Stomach (tissue), 9 donors: ENCODE data around the gene ABCA1. TPM values are rescaled to one million over a fixed set of nuclear protein-coding genes. Genes with fewer than 3 reads are reported as not detected.
"Not testable (repeated sequence)": the region's sequence is repeated elsewhere in the genome, so short reads cannot be mapped to it uniquely, and the experiment has no call there.

ENCODE experiments used
- DNase-seq, 2 donors: peaks; one replicate each; pipeline versions ENCODE4 v3.0.0 to v3.0.0-alpha.2; 2013 to 2019
- H3K27ac ChIP-seq, 5 donors: fragments of 200-600 bp in 4 of 5; sonication (generic) in 4 of 5; one replicate each; pipeline ENCODE4 v1.5.1; 2013 to 2019; ENCODE audit warnings: mild to moderate bottlenecking in 1 of 5, moderate library complexity in 1 of 5
- H3K27me3 ChIP-seq, 3 donors: fragments of 200-600 bp; sonication (generic); one replicate each; pipeline ENCODE4 v1.5.1; 2017 to 2019; ENCODE audit warnings: mixed run types in 1 of 3
- H3K36me3 ChIP-seq, 4 donors: fragments of 200-600 bp; sonication (generic); 1 replicate in 3 of 4; 2 replicates in 1 of 4; pipeline ENCODE4 v1.5.1; 2016 to 2019
- H3K4me1 ChIP-seq, 4 donors: fragments of 200-600 bp; sonication (generic); one replicate each; pipeline ENCODE4 v1.5.1; 2016 to 2019
- H3K4me3 ChIP-seq, 4 donors: fragments of 200-600 bp; sonication (generic) in 3 of 4; one replicate each; pipeline ENCODE4 v1.5.1; 2016 to 2019; ENCODE audit warnings: mild to moderate bottlenecking in 1 of 4
- H3K9me3 ChIP-seq, 4 donors: fragments of 200-600 bp; sonication (generic); one replicate each; pipeline ENCODE4 v1.5.1; 2016 to 2019
- CTCF ChIP-seq, 7 experiments: fragments of 450-650 bp in 4 of 7; fragments of 200-600 bp in 3 of 7; sonication (generic) in 3 of 7; IDR thresholded peaks; one replicate each; pipeline ENCODE4 v1.5.1; 2016 to 2019; ENCODE audit warnings: antibody characterized with exemption in 7 of 7, control low read depth in 2 of 7, mild to moderate bottlenecking in 1 of 7
- EP300 ChIP-seq: sonication (generic); formaldehyde crosslinking; IDR thresholded peaks from one replicate; pipeline ENCODE4 v1.6.1; 2017; ENCODE audit warnings: antibody characterized with exemption
- POLR2A ChIP-seq, 4 donors: fragments of 450-650 bp; IDR thresholded peaks; one replicate each; pipeline ENCODE4 v1.6.1; 2016; ENCODE audit warnings: antibody characterized with exemption in 4 of 4, control low read depth in 2 of 4, mild to moderate bottlenecking in 1 of 4, moderate library complexity in 1 of 4
- POLR2AphosphoS5 ChIP-seq, 3 donors: sonication (generic); formaldehyde crosslinking; IDR thresholded peaks; one replicate each; pipeline ENCODE4 v1.6.1; 2016; ENCODE audit warnings: antibody characterized with exemption in 3 of 3
- WGBS, 5 donors: extraction: QIAGEN DNeasy Blood & Tissue Kit in 3 of 5; methylation state at CpG; one replicate each; pipeline versions ENCODE4 v1.1.5 to v1.1.7; 2013 to 2018; 5-methylcytosine and 5-hydroxymethylcytosine counted together
- intact Hi-C: fragments of 100-400 bp; cut with DNase I; formaldehyde crosslinking; loops from one replicate; pipeline ENCODE4 v1.15.1; 2023; ENCODE audit warnings: low total_unique reads
- polyA plus RNA-seq, 3 donors: library from polyadenylated mRNA; stranded (reverse); fragments of 200-250 nt; gene quantifications; one replicate each; pipeline ENCODE4 v1.2.3, GENCODE V29; 2013
- total RNA-seq, 5 donors: library from RNA; depleted of rRNA; stranded (reverse); fragments of >200 nt; gene quantifications; one replicate each; pipeline versions ENCODE4 v1.1.0 to v1.2.3, GENCODE V29; 2014 to 2016
- donor health status: healthy with polysubstance abuse.
- donor health status: Bipolar disorder and iron deficiency.
- donor health status: healthy.

Gene ABCA1
- total and polyA plus RNA-seq, 8 donors, result 1.9 to 75.3 (median 18.4) TPM

- Histone ChIP-seq H3K36me3 (peaks cover 0 to 7% (median 0%) of the 10 kb centered on the region in 4 donors), H3K27ac (no peak overlapping the region), H3K9me3 (no peaks in the 10 kb centered on the region), H3K27me3 (no peaks in the 10 kb centered on the region), H3K4me1 (peaks cover 1 to 20% (median 13%) of the 10 kb centered on the region in 4 donors), H3K4me3 (no peak overlapping the region)
- WGBS, 5 donors, result 81 to 84% (median 81%) methylated on average over 2 of the region's 2 CpGs
- DNase-seq, result no peak
- intact Hi-C loops, result no loop called here
- no peak for TF ChIP-seq CTCF (IDR thresholded peaks at IDR 0.05)
- no peak for TF ChIP-seq POLR2A (IDR thresholded peaks at IDR 0.05)
- TF ChIP-seq EP300, result no peak
- TF ChIP-seq POLR2AphosphoS5 (IDR thresholded peaks at IDR 0.05), result no peak
These were observed 158.3 kb downstream of the ABCA1 start for GRCh38 chr9:104769655-104770054.

- intact Hi-C loops, H3K27me3 ChIP-seq, DNase-seq, H3K4me3 ChIP-seq, H3K9me3 ChIP-seq, H3K27ac ChIP-seq, H3K36me3 ChIP-seq: not testable (repeated sequence)
- H3K4me1 ChIP-seq, result peaks cover 5 to 20% (median 15%) of the 10 kb centered on the region in 4 donors
- WGBS, 5 donors, result 95 to 97% (median 97%) methylated on average over 12 of the region's 12 CpGs
These were observed 158.9 kb downstream of the ABCA1 start for GRCh38 chr9:104769029-104769428.

GRCh38 chr9:104767507-104767906 is 160.4 kb downstream of the ABCA1 start:
- no peak for DNase-seq
- WGBS, 5 donors, result 89 to 97% (median 94%) methylated on average over 3 of the region's 3 CpGs
- H3K27ac ChIP-seq, result no peak overlapping the region
- TF ChIP-seq EP300 (no peak), POLR2A (IDR thresholded peaks at IDR 0.05) (no peak), CTCF (IDR thresholded peaks at IDR 0.05) (no peak), POLR2AphosphoS5 (IDR thresholded peaks at IDR 0.05) (no peak)
- H3K36me3 ChIP-seq, result peaks cover 0 to 7% (median 0%) of the 10 kb centered on the region in 4 donors
- H3K4me3 ChIP-seq, result no peak overlapping the region
- peaks cover 10 to 24% (median 18%) of the 10 kb centered on the region in 4 donors for H3K4me1 ChIP-seq
- H3K9me3 ChIP-seq, result no peaks in the 10 kb centered on the region
- intact Hi-C loops, result no loop called here
- H3K27me3 ChIP-seq, result no peaks in the 10 kb centered on the region

GRCh38 chr9:104766025-104766424 is 161.9 kb downstream of the ABCA1 start:
- H3K4me1 ChIP-seq, result peaks cover 10 to 24% (median 18%) of the 10 kb centered on the region in 4 donors
- 83 to 87% (median 85%) methylated on average over 7 of the region's 7 CpGs for WGBS, 5 donors
- DNase-seq, result no peak
- peaks cover 0 to 1% (median 0%) of the 10 kb centered on the region in 4 donors for H3K36me3 ChIP-seq
- H3K9me3 ChIP-seq, result no peaks in the 10 kb centered on the region
- no peaks in the 10 kb centered on the region for H3K27me3 ChIP-seq
- intact Hi-C loops, result no loop called here
- no peak overlapping the region for H3K4me3 ChIP-seq
- no peak overlapping the region for H3K27ac ChIP-seq
- TF ChIP-seq POLR2AphosphoS5 (IDR thresholded peaks at IDR 0.05), result no peak
- TF ChIP-seq CTCF (IDR thresholded peaks at IDR 0.05), result no peak
- no peak for TF ChIP-seq EP300
- no peak for TF ChIP-seq POLR2A (IDR thresholded peaks at IDR 0.05)

- 32 to 59% (median 46%) methylated on average over 5 of the region's 5 CpGs for WGBS, 5 donors
- no peaks in the 10 kb centered on the region for H3K27me3 ChIP-seq
- peak overlapping the region in 1 of 4 donors; percentile 64 for H3K4me3 ChIP-seq
- no peaks in the 10 kb centered on the region for H3K9me3 ChIP-seq
- H3K27ac ChIP-seq, result no peak overlapping the region
- DNase-seq, result no peak
- H3K4me1 ChIP-seq, result peaks cover 10 to 24% (median 18%) of the 10 kb centered on the region in 4 donors
- intact Hi-C loops, result no loop called here
- no peak for TF ChIP-seq EP300
- no peak for TF ChIP-seq POLR2A (IDR thresholded peaks at IDR 0.05)
- TF ChIP-seq CTCF (IDR thresholded peaks at IDR 0.05), result no peak
- TF ChIP-seq POLR2AphosphoS5 (IDR thresholded peaks at IDR 0.05), result no peak
- peaks cover 0 to 6% (median 3%) of the 10 kb centered on the region in 4 donors for H3K36me3 ChIP-seq
These were observed 162.8 kb downstream of the ABCA1 start for GRCh38 chr9:104765138-104765537.
